DMS153 (cell line): ENCODE data around the gene PHLPP1.
"Not testable (repeated sequence)": the region's sequence is repeated elsewhere in the genome, so short reads cannot be mapped to it uniquely, and the experiment has no call there.

Source experiments
- DNase-seq: peaks from one replicate; lab custom pipeline; 2025; lab: John Stamatoyannopoulos, UW

PHLPP1 gene

DNA sequence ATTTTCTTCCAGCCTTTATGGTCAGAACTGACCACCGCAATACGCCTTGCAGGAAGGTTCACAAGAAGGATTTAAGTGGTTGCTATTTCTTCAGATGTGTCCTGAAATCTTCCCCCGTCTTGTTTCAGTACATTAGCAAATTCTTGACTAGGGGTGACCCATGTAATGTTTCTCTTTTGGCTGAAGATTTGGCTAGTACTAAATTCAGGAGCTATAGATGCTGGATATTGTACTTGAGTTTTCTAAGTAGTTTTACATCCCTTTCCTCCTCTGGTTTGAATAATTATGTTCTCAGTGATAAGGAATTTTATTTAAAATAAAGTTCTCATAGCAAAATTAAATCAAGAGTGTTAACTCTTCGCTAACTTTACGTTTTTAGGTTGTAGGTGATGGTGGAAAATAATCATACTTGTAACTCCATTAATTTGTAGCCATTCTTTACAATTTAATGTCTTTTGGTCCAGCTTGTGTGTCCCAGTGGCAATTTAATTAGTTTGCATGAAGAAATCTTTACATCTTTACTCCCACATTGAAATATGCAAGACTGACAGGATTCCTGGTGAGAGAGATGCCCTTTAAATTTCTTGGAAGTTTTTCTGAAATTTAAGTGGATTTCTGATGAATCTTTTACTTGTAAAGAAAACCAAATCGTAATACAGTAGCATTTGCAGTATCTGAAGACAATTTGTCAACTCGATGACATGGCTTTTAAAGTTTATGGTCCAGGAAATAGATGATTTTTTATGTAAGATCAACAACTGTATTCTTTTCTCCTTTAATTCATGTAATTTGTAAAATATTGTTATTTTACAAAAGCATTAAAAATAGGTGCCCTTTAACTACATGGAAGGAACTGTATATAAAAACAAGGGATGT lies 2.8 kb downstream of the PHLPP1 start:
- DNase-seq: no peak

DNA sequence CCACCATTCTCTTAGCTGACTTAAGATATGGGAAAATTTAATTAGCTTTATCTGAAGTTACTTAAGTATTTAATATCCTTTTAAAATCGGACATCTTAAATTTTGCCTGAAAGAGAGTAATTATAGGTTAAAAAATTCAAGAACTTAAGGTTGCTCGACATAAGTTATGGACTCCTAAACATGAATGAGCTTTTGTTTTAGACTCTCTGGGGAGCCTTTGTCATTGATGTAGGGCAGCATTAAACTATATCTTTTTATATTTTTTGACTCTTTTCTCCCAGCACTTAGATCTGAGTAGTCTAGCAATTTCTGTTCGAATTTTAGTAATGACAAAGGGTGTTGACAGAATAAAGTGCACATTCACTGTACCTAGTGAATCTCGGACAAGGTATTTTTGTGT lies 4.7 kb downstream of the PHLPP1 start:
- DNase-seq: no peak

DNA sequence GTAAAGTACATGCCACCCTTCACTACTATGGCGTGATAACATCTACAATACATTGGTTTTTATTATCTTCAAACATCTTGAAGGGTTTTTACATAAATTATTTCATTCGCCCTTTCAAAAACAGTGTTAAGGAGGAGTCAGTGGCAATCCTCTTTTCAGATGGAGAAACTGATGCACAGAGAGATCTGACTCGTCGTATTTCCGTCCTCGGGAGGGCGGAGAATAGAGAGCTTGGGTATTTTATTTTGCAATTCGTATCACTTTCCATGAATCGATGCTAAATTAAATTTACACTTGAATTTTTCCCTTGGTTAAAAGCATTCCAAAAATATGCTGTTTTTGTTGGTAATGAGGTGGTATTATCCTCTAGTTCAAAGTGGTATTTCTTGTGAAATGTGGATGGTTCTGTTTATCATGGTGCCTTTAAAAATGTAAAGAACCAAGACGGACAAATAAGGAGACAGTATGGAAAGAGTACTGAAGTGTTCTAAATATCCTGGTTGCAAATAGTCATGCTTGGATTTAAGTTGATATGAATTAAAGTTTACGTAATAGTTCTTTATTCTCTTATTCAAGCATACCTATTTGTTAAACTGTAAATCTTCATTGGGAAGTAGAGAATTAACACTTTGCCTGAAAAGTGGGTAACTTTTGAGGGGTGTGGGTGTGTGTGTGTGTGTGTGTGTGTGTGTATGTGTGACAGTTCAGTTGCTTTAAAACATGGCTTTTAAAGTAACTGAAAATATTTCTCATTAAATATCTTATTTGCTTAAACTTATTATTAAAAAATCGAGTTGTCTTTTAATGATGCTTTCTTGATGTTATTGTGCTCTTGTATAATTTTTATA lies 5.6 kb downstream of the PHLPP1 start:
- no peak for DNase-seq

DNA sequence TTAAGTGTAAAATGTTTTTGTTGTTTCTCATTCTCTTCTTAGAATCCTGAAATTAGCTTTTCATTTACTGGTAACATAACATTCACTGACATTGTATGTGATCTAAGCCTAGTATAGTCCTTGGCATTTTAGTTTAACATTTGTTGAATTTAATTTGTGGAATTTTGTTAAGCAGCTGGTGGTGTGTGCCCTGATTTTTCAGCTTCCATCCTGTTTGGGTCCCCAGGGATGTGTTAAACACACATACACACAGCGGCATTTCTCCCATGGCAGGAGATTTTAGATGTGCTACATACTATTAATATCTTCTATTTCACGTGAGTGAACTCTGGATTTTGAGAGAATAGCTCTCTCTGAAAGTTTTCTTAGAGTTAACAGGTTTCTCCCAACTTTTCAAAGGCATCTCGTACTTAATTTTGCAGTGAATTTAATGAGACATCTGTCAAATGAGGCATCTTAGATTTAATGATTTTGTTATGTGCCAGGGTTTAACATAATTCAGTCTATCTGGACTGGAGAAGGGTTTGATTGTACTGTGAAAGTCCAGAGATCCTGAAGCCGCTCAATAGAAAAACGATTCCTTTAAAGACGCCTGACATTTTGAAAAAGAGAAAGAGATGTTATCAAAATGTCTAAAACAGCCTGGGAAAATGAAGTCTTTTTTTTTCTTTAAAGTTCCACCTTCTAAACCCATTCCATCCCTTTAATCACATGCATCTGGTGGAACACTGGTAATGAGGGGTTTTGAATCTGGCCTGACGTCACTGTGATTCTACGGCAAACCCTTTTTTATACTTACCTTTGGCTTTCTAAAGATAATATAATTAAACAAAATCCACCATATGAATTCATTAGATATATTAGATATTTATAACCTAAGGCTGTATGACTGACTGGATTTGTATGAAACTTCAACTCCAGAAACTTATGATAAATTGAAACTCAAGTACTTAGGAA lies 6.8 kb downstream of the PHLPP1 start:
- no peak for DNase-seq

DNA sequence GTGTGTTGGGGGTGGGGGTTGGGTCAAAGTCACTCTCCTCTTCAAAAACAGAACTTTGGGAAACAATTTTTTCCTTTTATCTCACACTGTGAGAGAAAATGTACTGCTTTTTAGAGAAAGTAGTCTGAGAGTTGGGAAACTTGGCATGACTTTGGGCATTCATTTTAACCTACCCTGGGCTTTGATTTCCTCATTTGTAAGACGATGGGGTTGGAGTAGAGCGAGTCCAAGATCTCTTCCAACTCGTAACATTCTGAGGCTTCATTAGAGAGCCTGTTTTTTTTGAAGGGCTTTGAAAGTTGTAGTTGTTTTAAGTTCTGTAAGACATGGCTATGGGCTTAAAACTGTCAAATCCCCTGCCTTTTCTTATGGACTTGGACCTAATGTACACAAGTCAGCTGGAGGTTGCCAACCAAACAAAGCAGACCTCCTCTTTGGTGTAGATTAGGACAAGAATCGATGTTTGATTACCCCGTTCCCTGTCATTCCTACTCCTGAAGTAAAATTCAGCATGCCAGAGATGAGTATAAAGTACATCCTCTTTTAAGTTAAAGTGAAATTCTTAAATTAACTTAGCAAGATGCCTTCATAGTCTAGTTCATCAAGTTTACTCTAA lies 8.4 kb downstream of the PHLPP1 start:
- no peak for DNase-seq

DNA sequence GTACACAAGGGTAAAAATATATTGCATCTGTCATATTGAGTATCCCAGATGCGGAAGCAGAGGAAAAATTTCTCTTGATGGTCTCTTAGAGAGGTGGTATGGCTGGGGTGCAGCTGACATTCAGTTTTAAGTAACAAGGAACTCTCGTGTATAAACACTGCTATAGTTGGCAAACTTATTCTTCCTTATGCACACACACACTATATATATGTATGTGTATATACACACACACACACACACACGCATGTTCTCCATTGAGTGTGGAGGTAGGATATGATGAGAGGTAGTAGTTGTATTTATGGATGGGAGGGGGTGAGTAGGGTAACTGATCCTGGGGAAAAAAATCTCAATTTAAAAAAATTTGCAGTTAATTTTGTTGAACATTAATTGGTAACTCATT lies 10.6 kb downstream of the PHLPP1 start:
- no peak for DNase-seq

DNA sequence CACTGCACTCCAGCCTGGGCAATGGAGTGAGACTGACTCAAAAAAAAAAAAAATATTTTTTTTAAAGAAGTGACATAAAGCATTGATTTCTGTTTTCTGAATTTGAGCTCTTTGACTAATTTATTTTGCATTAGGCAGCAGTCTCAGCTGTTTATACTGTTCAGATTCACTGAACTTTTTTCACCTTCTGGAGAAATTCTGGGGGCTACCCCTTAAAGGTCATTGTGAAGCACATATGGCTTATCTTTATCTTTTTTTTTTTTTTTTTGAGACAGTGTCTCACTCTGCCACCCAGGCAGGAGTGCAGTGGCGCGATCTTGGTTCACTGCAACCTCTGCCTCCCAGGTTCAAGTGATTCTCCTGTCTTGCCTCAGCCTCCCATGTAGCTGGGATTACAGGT lies 12.9 kb downstream of the PHLPP1 start:
- no peak for DNase-seq

DNA sequence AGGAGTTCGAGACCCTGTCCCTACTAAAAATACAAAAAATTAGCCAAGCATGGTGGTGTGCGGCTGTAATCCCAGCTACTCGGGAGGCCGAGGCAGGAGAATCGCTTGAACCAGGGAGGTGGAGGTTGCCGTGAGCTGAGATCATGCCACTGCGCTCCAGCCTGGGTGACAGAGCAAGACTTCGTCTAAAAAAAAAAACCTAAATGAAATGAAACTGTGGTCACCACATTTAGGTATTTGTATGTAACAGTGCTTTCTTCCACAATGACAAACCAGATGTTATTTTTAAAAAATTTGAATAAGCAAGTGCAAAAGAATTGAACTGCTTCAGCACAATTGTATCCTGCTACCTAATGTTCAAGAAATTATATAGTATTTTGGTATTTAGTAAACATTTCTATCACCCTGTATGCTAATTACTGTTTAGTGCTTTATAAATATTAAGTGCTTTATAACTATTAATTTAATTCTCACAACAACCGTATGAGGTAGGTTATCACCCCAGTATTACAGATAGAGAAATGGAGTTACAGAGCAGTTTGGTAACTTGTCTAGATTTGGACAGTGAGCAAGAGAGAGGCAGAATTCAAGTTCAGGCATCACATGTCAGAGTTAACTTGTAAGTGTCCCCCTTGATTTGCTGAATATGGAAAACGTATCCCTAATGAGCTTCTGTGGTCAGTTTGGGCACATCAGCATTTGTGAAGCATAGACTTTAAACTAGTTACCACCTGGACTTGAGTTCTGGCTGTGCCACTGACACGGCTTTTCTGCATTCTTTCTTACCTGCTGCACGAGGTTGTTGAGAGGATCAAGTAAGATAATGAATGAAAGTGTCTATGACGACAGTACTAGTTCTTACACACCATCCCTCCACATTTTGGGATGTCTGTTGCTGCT lies 14.4 kb downstream of the PHLPP1 start:
- no peak for DNase-seq

DNA sequence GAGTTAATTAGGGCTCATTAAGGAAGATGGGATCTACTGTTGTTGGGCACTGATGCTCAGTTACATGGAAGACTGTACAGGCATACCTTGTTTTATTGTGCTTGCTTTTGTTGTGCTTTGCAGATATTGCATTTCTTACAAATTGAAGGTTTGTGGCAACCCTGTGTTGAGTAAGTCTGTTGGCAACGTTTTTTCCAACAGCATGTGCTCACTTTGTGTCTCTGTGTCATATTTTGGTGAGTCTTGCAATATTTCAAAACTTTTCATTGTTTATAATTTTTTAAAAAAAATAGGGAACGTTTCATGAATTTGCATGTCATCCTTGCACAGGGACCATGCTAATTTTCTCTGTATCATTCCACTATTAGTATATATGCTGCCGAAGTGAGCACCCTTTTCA lies 15.6 kb downstream of the PHLPP1 start:
- DNase-seq: no peak

DNA sequence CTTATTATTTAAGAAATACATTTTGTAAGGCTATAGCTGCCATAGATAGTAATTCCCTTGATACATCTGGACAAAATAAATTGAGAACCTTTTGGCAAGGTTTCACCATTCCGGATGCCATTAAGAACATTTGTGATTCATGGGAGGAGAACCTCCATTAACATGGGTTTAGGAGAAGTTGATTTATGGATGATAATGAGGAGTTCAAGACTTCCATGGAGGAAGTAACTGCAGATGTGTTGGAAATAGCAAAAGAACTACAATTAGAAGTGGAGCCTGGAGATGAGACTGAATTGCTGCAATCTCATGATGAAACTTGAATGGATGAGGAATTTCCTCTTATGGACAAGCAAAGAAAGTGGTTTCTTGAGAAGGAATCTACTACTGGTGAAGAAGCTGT lies 17.3 kb downstream of the PHLPP1 start:
- DNase-seq: no peak

DNA sequence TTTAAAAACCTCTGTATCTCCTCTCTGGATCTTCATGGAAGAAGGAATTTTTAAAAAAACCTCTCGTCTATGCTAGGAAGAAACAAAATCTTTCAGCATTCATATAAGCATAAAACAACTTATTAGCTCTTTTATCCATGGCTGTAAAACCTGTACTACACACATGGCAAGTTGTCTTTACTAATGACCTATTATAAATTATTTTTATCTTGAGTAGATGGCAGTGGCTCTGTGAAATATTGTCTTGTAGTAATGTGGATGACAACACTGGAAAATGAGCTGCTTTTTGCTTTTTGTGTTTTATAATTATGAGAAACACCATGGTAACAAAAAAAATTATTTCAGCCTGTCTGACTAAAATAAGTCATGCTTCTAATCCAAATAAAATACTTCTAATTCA lies 18.9 kb downstream of the PHLPP1 start:
- no peak for DNase-seq

DNA sequence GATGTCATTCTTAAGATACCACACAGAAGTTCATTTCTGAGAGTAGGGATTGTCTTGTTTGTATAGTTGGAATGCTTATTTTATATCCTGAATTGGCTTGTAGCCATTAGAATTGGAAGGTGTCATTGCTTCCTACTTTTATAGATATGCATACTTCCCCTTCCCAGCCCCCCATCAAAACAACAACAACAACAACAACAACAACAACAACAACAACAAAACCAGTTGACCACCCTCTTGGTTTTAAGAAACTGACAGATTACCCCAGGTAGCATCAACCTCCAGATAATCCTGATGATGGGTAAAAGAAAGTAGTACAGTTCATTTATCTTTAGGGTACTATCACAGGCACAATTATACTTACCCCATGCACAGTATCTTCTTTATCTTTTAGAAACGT lies 20.0 kb downstream of the PHLPP1 start:
- no peak for DNase-seq

DNA sequence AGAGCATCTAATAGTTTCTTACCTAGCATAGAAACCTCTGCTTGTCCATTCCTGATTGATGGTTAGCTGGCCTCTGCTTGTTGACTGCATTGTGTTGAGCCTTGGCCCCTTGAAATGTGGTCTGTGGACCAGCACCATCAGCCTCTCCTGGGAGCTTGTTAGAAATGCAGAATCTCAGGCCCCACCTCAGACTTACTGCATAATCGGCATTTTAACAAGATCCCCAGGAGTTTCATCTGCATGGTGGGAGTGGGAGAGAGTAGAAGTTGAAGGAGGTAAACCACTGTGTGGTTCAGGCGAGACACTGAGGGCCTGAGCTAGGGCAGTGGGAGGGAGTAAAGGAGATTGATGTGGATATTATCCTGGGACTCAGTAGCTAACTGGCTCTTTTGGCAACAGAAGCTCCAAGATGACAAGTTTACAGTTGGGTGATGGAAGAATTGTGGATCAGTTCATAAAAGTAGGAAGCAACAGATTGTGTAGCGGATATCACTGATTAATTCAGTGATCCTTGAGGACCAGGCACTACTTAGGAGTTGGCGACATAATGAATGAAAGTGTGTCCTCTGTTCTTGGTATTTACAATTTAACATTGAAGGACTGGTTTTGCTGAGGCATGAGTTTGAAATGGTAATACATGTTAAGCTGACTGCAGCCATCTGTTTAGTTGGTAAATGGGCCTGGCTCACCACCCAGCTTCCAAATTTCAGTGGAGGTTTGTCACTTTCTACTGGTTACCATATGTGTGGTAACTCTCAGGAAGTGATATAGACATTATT lies 20.9 kb downstream of the PHLPP1 start:
- no peak for DNase-seq

DNA sequence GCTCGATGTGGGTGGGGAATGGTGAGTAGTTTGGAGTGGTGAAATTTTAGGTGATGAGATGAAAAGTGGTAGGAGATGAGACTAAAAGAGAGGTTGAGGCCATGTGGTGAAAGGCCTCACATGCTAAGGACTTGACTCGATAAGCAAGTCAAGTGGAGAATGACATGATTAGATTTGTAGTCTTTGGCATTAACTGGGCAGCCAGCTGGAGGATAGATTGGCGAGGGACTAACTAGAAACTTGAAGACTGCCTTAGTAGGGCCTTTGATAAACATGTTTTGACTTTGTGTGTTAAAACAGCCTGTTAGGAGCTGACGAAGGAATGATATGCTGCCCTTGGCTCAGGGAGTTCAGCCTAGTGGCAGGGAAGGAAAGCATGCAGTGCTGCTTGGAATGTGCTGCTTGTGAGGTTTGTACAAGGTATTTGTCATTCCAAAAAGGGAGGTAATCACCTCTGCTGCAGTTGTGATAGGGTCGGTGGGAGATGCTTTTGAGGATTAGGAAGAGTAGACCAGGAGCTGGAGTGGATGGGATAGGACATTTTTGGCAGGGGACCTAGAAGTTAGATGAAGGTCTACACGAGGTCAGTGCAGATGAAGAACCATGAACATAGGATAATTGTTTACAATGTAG lies 22.0 kb downstream of the PHLPP1 start:
- DNase-seq: no peak

DNA sequence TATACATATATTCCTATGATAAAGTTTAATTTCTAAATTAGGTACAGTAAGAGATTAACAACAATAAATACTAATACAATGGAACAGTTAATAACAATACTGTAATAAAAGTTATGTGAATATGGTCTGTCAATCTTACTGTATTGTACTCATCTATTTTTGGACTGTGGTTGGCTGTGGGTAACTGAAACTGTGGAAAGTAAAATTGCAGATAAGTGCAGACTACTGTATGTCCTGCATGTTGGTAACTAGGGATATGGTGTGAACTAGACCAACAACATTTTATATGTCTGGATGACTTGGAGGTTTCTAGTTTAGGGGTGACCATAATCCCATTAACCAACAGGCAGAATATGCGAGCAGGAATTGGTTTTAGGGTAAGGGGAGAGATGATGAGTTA lies 23.3 kb downstream of the PHLPP1 start:
- no peak for DNase-seq

DNA sequence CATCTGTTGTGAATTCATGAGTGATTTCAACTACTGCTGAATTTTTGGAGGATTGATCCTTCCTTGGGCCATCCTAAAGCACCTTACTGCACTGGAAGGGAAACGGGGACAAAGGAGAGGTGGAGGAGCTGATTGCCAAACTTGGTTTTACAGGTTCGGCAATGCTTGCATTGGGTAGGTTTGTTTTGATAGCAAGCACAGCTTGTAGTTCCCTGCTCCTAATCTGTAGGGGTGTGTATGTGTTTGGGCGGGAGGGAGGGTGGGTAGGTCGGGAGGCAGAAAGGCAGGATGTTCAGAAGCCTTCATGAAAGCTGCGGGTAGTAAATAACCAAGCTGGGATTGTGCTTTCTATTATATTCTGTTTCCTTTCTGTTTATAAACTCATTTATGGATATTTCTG lies 24.6 kb downstream of the PHLPP1 start:
- DNase-seq: no peak

DNA sequence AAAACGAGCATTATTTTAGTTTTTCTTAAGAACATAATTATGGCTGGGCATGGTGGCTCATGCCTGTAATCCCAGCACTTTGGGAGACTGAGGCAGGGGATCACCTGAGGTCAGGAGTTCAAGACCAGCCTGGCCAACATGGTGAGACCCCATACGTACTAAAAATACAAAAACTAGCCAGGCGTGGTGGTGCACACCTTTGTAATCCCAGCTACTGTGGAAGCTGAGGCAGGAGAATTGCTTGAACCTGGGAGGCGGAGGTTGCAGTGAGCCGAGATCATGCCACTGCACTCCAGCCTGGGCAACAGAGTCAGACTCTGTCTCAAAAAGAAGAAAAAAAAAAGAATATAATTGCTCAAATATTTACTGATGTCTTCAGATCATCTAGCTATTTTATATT lies 25.3 kb downstream of the PHLPP1 start:
- DNase-seq: not testable (repeated sequence)

DNA sequence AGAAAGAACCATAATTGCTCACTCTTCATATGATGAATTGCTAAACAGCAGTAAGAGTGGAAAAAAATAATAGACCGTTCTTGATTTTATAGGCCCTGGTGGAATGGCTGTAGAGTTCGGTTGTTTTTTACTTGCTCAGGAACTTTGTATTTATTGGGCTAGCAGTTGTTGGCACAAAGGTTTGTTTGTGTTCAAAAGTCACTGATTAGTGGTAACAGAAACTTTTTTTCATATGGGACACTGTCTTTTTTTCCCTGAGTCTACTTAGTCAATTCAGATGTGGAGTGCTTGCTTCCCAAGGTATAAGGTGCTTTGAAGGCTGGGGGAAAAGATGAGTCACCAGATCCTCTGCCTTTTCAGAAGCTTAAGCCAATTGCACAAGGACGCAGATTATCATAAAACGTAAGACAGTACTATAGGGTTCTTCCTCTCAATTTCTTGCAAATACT lies 25.8 kb downstream of the PHLPP1 start:
- DNase-seq: no peak

DNA sequence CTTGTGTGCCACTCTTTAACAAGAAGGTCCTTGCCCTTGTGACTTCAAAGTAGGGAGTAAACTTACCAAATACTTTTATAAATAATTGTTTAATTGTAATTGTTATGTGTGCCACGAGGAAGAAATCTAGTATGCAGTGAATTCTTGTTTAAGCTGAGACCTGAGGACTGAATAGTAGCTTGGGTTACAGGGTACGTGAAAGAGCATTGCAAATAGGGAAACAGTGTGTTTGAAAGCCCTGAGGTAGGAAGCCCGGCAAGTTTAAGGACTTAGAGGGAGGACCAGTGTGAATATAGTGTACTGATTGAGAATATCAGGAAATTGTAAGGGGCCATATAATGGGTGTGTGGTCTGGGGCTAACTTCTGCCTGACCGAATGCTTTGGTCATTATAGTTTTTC lies 26.2 kb downstream of the PHLPP1 start:
- DNase-seq: no peak
